Breast epithelium (tissue), 3 donors: ENCODE data around the gene MAP2K5.

ENCODE experiments used
- CTCF ChIP-seq, 3 donors: fragments of 450-650 bp; IDR thresholded peaks; one replicate each; pipeline ENCODE4 v1.5.1; 2016 to 2017; ENCODE audit warnings: antibody characterized with exemption in 3 of 3, mild to moderate bottlenecking in 3 of 3, moderate library complexity in 3 of 3
- POLR2AphosphoS5 ChIP-seq, 3 donors: sonication (generic); formaldehyde crosslinking; IDR thresholded peaks; one replicate each; pipeline ENCODE4 v1.6.1; 2017; ENCODE audit warnings: antibody characterized with exemption in 3 of 3

DNA sequence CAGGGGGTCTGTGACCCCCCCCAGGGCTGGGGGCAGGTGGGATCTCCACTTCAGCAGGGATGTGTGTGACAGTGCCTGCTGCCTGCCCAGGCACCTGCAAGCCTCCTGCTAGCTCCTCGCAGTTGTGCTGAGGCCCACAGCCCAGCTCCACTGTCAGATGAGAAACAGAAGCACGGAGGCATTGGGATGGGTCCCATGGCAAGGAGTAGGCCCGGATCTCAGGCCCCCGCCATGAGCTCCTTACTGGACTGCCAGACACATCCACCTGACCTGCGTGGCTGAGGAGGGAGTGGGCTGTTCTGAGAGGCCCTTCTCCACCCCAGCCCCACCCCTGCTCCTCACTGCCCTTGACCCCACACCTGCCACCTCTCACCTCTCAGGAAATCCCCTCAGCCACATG lies 264.6 kb downstream of the MAP2K5 start:
- TF ChIP-seq CTCF (IDR thresholded peaks at IDR 0.05) (no peak), POLR2AphosphoS5 (IDR thresholded peaks at IDR 0.05) (no peak)
